NT2/D1 (cell line): ENCODE results near the gene CDCA4.

ENCODE experiments used
- DNase-seq: peaks from one replicate; pipeline ENCODE4 v3.0.0-alpha.2; 2011; ENCODE audit warnings: low read depth, low spot score
- H3K27me3 ChIP-seq: 2 replicates; pipeline ENCODE4 v1.6.0; 2011; ENCODE audit warnings: mild to moderate bottlenecking; ENCODE audit not compliant: insufficient read length, insufficient read depth
- H3K36me3 ChIP-seq: 2 replicates; pipeline ENCODE4 v1.6.1; 2011; ENCODE audit warnings: mild to moderate bottlenecking, low read length, mixed read lengths; ENCODE audit not compliant: insufficient read depth, insufficient read length
- H3K4me1 ChIP-seq: 2 replicates; pipeline ENCODE4 v1.5.1; 2011; ENCODE audit not compliant: insufficient read depth, insufficient read length
- H3K4me3 ChIP-seq: 2 replicates; pipeline ENCODE4 v1.5.1; 2011; ENCODE audit warnings: low read depth; ENCODE audit not compliant: insufficient read length
- H3K9ac ChIP-seq: 2 replicates; pipeline ENCODE4 v1.6.0; 2011; ENCODE audit warnings: low read depth; ENCODE audit not compliant: insufficient read length
- H3K9me3 ChIP-seq: 2 replicates; pipeline ENCODE4 v1.5.1; 2011; ENCODE audit warnings: mild to moderate bottlenecking, low read length; ENCODE audit not compliant: insufficient read depth
- SUZ12 ChIP-seq: IDR thresholded peaks from 2 replicates; pipeline ENCODE4 v1.6.1; 2011; ENCODE audit not compliant: insufficient read length, insufficient read depth; ENCODE audit errors: extremely low read depth
- YY1 ChIP-seq: IDR thresholded peaks from 2 replicates; pipeline ENCODE4 v1.6.1; 2011; ENCODE audit not compliant: insufficient read length, insufficient read depth
- ZNF274 ChIP-seq: IDR thresholded peaks from 2 replicates; pipeline ENCODE4 v1.6.1; 2011; ENCODE audit warnings: mild to moderate bottlenecking, low read depth, low read length

The CDCA4 gene

DNA sequence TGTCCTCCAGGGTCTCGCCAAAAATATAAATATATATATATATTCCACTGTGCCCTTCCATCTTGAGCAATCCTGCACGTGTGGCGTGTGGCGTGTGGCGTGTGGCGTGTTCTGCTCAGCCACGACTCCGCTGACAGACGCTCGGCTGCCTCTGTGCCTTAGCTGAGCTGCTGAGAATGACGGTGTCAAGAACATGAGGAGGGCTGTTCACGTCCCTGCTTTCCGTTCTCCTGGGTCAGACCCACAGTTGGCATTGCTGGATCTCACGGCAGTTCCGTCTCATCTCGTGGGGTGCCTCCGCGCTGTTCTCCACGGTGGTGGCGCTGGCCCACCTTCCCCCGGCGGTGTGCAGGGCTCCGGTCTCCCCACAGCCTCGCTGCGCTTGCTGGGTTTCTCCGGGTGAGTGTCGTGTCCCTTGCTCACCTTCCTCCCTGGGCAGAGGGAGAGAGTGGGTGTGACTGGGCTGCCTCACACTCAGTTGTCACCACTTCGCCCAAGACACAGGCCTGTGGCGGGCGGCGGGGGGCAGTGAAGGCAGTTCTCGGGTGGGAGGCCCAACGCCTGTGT, 34.9 kb upstream of the CDCA4 start:
- H3K4me3 ChIP-seq = no peak overlapping the region
- peaks cover 9% of the 10 kb centered on the region for H3K4me1 ChIP-seq
- TF ChIP-seq YY1 = no peak
- TF ChIP-seq ZNF274 = no peak
- TF ChIP-seq SUZ12 = no peak
- H3K36me3 ChIP-seq = no peaks in the 10 kb centered on the region
- no peak for DNase-seq
- no peak overlapping the region for H3K9ac ChIP-seq
- no peaks in the 10 kb centered on the region for H3K27me3 ChIP-seq
- no peaks in the 10 kb centered on the region for H3K9me3 ChIP-seq

DNA sequence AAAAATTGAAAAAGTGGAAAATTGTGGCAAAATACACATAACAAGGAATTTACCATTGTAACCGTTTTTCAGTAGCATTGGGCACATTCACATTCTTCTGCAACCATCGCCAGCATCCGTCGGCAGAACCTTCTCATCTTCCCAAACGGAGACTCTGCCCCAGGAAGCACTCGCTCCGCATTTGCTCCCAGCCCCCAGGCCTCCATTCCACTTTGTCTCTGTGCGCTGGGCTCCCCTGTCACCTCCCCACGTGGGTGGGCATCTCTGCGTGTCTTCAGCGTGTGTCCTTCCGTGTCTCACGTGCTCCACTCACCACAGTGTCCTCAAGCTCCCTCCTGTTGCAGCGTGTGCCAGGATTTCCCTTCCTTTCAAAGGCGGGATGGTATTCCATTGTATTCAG, 34.5 kb upstream of the CDCA4 start:
- Histone ChIP-seq H3K4me1 (peaks cover 8% of the 10 kb centered on the region), H3K27me3 (no peaks in the 10 kb centered on the region), H3K36me3 (no peaks in the 10 kb centered on the region), H3K9me3 (no peaks in the 10 kb centered on the region), H3K9ac (no peak overlapping the region), H3K4me3 (no peak overlapping the region)
- DNase-seq = no peak
- TF ChIP-seq ZNF274 = no peak
- TF ChIP-seq SUZ12 = no peak
- TF ChIP-seq YY1 = no peak

DNA sequence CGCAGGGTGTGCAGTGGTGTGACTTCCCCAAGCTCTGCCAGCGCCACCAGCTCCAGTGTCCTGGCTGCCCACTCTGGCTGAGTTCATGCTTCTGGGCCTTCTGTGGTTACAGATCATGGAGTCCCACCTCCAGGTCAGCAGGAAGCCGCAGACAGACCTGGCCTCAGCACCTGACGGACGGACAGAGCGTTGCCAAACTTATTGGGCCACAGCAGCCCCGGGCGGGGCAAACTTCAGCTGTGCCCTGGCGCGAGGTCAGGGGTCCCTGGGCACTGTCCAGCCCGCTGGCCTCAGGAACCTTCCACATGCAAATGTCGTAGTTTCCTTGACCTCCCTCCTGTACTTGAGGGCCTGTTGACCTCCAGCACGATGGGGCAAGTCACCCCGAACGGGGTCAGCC, 33.1 kb upstream of the CDCA4 start:
- Histone ChIP-seq H3K4me3 (no peak overlapping the region), H3K4me1 (peaks cover 7% of the 10 kb centered on the region), H3K36me3 (no peaks in the 10 kb centered on the region), H3K27me3 (no peaks in the 10 kb centered on the region), H3K9me3 (no peaks in the 10 kb centered on the region), H3K9ac (no peak overlapping the region)
- DNase-seq = no peak
- TF ChIP-seq SUZ12 (no peak), ZNF274 (no peak), YY1 (no peak)

DNA sequence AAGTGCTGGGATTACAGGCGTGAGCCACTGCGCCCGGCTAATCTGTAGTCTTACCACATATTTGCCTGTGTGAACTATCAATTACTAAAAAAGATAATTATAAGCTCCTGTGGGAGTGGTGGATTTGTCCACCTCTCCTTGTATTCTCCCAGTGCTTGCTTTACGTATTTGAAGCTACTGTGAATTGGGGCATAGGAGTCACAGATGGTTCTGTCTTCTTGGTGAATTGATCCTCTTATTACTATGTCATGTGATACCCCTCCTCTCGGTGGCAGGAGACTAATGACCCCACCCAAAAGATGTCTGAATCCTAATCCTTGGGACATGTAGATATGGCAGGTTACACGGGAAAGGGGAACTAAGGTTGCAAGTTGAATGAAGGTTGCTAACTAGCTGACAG, 32.5 kb upstream of the CDCA4 start:
- H3K9me3 ChIP-seq = no peaks in the 10 kb centered on the region
- H3K9ac ChIP-seq = no peak overlapping the region
- TF ChIP-seq ZNF274 (no peak), SUZ12 (no peak), YY1 (no peak)
- no peaks in the 10 kb centered on the region for H3K36me3 ChIP-seq
- H3K27me3 ChIP-seq = no peaks in the 10 kb centered on the region
- H3K4me1 ChIP-seq = peaks cover 2% of the 10 kb centered on the region
- H3K4me3 ChIP-seq = no peak overlapping the region
- DNase-seq = no peak

DNA sequence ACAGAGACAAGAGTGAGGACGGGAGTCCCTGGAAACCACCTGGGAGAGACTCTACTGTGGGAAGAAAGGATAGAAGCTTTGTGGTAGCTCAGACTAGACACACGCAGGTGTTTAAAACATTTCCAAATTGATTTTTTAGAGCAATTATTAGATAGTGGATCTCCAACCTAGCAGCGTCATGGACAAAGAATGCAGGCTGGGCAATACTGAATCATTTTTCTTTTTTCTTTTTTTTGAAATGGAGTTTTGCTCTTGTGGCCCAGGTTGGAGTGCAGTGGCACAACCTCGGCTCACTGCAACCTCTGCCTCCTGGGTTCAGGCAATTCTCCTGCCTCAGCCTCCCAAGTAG, 31.2 kb upstream of the CDCA4 start:
- H3K9ac ChIP-seq = no peak overlapping the region
- TF ChIP-seq YY1 (no peak), SUZ12 (no peak), ZNF274 (no peak)
- no peaks in the 10 kb centered on the region for H3K36me3 ChIP-seq
- H3K27me3 ChIP-seq = no peaks in the 10 kb centered on the region
- H3K4me3 ChIP-seq = no peak overlapping the region
- DNase-seq = no peak
- H3K9me3 ChIP-seq = no peaks in the 10 kb centered on the region
- peaks cover 2% of the 10 kb centered on the region for H3K4me1 ChIP-seq

DNA sequence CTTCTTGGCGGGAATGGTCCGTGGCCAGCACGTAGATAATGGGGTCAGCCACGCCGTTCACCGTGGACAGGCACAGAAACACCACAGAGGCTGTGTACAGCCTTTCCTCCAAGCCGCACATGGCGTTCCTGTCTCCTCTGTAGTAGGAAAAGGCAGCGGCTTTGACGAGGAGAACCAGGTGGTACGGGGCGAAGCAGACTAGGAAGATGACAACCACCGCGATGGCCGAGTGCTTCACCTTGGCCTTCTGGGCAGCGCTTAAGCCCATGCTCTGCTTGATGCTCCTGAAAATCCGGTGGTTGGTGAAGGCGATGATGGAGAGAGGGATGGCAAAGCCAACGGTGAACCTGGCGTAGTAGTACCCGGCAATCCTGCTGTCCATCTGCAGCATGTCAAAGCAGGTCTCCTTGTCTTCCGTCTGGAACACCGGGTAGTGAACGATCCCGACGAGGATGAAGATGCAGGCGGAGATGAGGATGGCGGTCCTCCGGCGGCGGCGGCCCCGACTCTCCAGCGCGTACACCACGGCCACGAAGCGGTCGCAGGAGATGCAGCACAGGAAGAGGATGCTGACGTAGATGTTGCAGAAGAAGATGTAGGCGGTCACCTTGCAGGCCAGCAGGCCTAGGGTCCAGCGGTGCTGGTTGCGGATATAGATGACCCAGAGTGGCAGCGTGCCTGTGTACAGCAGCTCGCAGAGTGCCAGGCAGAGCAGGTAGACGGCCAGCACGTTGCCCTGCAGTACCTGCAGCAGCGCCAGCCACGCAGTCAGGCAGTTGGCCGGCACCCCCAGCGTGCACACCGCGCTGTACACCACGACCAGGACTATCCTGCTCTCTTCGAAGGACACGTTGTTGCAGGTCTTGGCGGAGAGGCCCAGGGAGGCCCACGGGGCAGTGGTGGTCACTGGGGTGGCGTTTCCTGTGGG, 30.6 kb upstream of the CDCA4 start:
- no peak for DNase-seq
- H3K9me3 ChIP-seq = no peaks in the 10 kb centered on the region
- no peaks in the 10 kb centered on the region for H3K27me3 ChIP-seq
- H3K4me1 ChIP-seq = peaks cover under 1% of the 10 kb centered on the region
- no peak for TF ChIP-seq YY1
- no peaks in the 10 kb centered on the region for H3K36me3 ChIP-seq
- no peak overlapping the region for H3K9ac ChIP-seq
- no peak overlapping the region for H3K4me3 ChIP-seq

DNA sequence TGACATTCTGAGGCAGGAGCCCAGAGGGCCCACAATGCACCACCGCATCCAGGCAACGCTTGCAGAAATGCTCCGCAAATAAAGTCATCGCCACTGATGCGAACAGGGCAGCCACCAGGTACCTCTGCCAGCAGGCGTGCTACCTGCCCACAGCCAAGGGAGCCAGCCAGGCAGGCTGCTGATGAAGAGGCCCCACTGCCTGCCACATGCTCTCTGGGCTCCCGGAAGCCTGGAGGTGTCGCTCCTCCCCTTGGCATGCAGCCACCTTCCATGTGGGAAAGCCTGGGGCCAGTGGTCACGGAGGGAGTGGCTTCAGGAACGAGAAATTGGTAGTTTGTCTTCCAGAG, 29.6 kb upstream of the CDCA4 start:
- Histone ChIP-seq H3K27me3 (no peaks in the 10 kb centered on the region), H3K9me3 (no peaks in the 10 kb centered on the region), H3K36me3 (no peaks in the 10 kb centered on the region), H3K4me1 (peaks cover 4% of the 10 kb centered on the region), H3K4me3 (no peak overlapping the region), H3K9ac (no peak overlapping the region)
- no peak for DNase-seq
- no peak for TF ChIP-seq SUZ12
- TF ChIP-seq ZNF274 = no peak
- TF ChIP-seq YY1 = no peak
